PC-3 (cell line): ENCODE measurements around the gene ELP6.

Experiments
- EZH2phosphoT487 ChIP-seq: fragments of 300-600 bp; sonication (generic); IDR thresholded peaks from 2 replicates; pipeline ENCODE4 v1.6.1; 2018; ENCODE audit warnings: mild to moderate bottlenecking, antibody characterized with exemption, low read length, borderline replicate concordance
- TF ChIP-seq, protein P1 (sequence below): fragments of 300-600 bp; sonication (generic); conservative IDR thresholded peaks from 2 replicates; pipeline ENCODE4 v1.5.1; 2017; ENCODE audit warnings: antibody characterized with exemption, low read depth, mild to moderate bottlenecking, low read length

DNA sequence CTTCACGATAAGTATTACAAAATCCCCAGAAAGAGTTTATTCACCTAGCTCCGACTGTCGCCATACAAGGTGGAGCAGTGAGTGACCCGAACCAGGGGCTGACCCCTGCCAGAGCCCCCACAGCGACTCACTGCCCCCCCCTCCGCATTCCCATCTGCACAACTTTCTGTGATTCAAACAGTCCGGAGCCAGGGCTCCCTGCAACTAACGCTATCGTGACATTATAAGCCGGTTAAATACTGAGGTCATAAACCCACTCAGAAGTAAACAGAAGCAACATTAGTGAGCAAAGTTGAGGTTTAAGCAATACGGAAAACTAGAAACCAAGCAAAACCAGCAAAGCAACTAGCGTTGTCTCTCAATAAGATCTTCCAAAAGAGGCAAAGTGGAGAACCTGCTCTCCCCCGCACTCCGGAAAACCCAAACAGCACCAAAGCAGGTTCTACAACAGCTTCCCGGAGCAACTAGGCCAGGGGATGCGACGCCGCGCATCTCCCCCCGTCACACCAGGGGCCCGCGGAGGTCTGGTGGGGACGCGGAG is 38.4 kb downstream of the ELP6 start:
- TF ChIP-seq, protein P1, sequence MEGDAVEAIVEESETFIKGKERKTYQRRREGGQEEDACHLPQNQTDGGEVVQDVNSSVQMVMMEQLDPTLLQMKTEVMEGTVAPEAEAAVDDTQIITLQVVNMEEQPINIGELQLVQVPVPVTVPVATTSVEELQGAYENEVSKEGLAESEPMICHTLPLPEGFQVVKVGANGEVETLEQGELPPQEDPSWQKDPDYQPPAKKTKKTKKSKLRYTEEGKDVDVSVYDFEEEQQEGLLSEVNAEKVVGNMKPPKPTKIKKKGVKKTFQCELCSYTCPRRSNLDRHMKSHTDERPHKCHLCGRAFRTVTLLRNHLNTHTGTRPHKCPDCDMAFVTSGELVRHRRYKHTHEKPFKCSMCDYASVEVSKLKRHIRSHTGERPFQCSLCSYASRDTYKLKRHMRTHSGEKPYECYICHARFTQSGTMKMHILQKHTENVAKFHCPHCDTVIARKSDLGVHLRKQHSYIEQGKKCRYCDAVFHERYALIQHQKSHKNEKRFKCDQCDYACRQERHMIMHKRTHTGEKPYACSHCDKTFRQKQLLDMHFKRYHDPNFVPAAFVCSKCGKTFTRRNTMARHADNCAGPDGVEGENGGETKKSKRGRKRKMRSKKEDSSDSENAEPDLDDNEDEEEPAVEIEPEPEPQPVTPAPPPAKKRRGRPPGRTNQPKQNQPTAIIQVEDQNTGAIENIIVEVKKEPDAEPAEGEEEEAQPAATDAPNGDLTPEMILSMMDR: no peak
- no peak for TF ChIP-seq EZH2phosphoT487
